WERI-Rb-1 (cell line): ENCODE results near the gene PCNX1.

Experiments
- DNase-seq: peaks from one replicate; pipeline ENCODE4 v3.0.0-alpha.2; 2020
- H3K27ac ChIP-seq: fragments of 250-450 bp; sonication (Bioruptor Pico); 2 replicates; pipeline ENCODE4 v1.5.1; 2020; ENCODE audit warnings: mild to moderate bottlenecking, moderate library complexity
- H3K27me3 ChIP-seq: fragments of 250-450 bp; sonication (Bioruptor Pico); 2 replicates; pipeline ENCODE4 v1.5.1; 2021; ENCODE audit warnings: mild to moderate bottlenecking, low read depth, moderate library complexity; ENCODE audit not compliant: insufficient read depth, severe bottlenecking
- H3K36me3 ChIP-seq: fragments of 250-450 bp; sonication (Bioruptor Pico); 2 replicates; pipeline ENCODE4 v1.5.1; 2020; ENCODE audit warnings: mild to moderate bottlenecking, moderate library complexity
- H3K4me3 ChIP-seq: 2 replicates; pipeline ENCODE4 v1.5.1; 2011; ENCODE audit warnings: low read depth, mild to moderate bottlenecking, control low read depth, low read length
- H3K9me3 ChIP-seq: fragments of 250-450 bp; sonication (Bioruptor Pico); 2 replicates; pipeline ENCODE4 v1.5.1; 2021; ENCODE audit warnings: mild to moderate bottlenecking, moderate library complexity; ENCODE audit not compliant: severe bottlenecking
- TF ChIP-seq, protein P1 (sequence below): IDR thresholded peaks from 2 replicates; pipeline ENCODE4 v1.5.1; 2011; ENCODE audit warnings: low read depth, mild to moderate bottlenecking, control low read depth, inconsistent platforms, low read length

PCNX1 gene

DNA sequence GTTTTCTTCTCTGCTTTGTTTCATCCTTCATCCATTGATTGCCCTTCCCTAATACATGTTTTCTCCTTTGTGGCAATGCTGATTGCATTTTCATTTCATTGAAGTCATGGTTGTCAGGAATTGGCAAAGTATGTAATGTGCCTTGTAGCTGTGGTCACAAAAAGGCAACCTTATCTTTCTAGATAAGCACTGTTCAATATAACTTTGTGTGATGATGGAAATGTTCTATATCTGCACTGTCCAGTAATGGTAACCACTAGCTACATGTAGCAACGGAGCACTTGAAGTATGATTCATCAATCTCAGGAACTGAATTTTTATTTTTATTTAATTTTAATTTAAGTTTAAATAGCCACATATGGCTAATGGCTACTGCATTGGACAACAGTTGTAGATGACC, 79.8 kb downstream of the PCNX1 start:
- H3K4me3 ChIP-seq = no peak overlapping the region
- H3K36me3 ChIP-seq = no peaks in the 10 kb centered on the region
- no peak overlapping the region for H3K27ac ChIP-seq
- no peaks in the 10 kb centered on the region for H3K27me3 ChIP-seq
- TF ChIP-seq, protein P1, sequence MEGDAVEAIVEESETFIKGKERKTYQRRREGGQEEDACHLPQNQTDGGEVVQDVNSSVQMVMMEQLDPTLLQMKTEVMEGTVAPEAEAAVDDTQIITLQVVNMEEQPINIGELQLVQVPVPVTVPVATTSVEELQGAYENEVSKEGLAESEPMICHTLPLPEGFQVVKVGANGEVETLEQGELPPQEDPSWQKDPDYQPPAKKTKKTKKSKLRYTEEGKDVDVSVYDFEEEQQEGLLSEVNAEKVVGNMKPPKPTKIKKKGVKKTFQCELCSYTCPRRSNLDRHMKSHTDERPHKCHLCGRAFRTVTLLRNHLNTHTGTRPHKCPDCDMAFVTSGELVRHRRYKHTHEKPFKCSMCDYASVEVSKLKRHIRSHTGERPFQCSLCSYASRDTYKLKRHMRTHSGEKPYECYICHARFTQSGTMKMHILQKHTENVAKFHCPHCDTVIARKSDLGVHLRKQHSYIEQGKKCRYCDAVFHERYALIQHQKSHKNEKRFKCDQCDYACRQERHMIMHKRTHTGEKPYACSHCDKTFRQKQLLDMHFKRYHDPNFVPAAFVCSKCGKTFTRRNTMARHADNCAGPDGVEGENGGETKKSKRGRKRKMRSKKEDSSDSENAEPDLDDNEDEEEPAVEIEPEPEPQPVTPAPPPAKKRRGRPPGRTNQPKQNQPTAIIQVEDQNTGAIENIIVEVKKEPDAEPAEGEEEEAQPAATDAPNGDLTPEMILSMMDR = no peak
- no peaks in the 10 kb centered on the region for H3K9me3 ChIP-seq
- DNase-seq = no peak

DNA sequence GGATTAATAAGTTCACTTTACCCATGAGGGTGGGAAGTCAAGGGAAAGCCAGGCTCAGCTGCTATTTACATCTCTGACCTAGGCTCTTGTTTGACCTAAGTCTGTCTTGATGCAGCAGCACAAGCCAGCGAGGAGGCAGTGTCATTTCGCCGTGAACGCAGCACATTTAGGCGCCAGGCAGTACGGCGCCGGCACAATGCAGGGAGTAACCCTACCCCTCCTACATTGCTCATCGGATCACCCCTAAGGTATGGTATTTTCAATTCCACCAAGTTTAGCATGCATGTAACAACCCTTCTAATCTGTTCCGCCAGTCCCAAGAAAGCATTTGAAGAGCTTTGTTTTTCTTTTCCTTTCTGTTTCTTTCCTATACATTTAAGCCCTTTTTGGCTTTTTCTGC, 81.2 kb downstream of the PCNX1 start:
- H3K27ac ChIP-seq = no peak overlapping the region
- no peaks in the 10 kb centered on the region for H3K36me3 ChIP-seq
- TF ChIP-seq, protein P1 = no peak
- H3K4me3 ChIP-seq = no peak overlapping the region
- H3K27me3 ChIP-seq = no peaks in the 10 kb centered on the region
- DNase-seq = no peak
- H3K9me3 ChIP-seq = no peaks in the 10 kb centered on the region

DNA sequence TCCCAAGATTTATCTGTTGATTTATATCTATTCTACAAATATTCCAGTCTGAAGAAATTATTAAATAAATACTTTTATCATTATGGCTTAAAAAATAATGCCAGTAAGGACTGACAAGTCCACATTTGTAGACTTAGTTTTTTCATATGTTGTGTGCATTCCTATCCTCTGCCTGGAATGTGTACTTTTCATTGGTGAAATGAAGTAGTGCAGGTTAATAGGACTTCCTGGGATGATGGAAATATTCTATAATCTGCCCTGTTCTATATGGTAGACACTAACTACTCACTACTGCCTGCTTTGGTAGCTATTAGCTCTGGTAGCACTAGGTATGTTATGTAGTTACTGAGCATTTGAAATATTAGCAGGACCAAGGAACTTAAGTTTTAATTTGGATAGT, 86.7 kb downstream of the PCNX1 start:
- no peaks in the 10 kb centered on the region for H3K9me3 ChIP-seq
- no peak for DNase-seq
- no peaks in the 10 kb centered on the region; the same call in 1 of the 2 replicates for H3K36me3 ChIP-seq
- no peaks in the 10 kb centered on the region for H3K27me3 ChIP-seq
- H3K27ac ChIP-seq = no peak overlapping the region
- H3K4me3 ChIP-seq = no peak overlapping the region
- TF ChIP-seq, protein P1 = no peak

DNA sequence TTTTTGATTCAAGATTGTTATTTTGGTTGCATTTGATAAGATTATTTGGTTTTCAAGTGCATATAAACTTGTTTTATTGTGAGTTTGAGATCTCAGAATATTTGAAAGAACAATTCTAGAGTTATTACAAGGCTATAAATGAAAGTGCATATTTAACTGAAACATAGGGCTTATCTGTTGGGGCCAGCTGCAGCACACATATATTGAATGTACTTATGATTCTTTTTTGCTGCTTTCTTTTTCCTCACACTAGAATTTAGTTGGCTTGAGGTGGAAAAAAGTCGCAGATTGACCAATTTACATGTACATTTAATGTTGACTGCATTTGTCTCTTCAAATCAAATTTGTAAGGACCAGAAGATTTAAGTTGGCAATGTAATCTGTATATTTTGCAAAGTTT, 88.0 kb downstream of the PCNX1 start:
- TF ChIP-seq, protein P1 = no peak

DNA sequence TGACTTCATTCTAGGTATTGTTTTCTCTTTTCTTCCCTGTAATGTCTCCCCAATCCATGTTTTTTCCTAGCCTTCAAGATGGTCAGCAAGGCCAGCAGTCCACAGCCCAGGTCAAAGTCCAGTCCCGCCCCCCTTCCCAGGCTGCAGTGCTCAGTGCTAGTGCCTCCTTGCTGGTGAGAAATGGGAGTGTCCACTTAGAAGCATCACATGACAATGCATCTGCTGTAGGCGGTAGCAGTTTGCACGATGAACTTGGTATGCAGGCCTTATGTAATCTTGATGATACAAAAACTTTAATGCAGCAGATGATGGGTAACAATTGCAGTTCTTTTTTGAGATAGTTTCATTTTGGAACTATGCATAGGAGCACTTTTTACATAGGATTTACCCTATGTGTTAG, 88.4 kb downstream of the PCNX1 start:
- H3K27me3 ChIP-seq = no peaks in the 10 kb centered on the region
- H3K36me3 ChIP-seq = no peaks in the 10 kb centered on the region; the same call in 1 of the 2 replicates
- TF ChIP-seq, protein P1 = no peak
- no peak for DNase-seq
- no peak overlapping the region for H3K4me3 ChIP-seq
- no peak overlapping the region for H3K27ac ChIP-seq
- no peaks in the 10 kb centered on the region for H3K9me3 ChIP-seq

More for the DNA sequence above, 88.0 kb downstream of the PCNX1 start:
- H3K36me3 ChIP-seq = no peaks in the 10 kb centered on the region; the same call in 1 of the 2 replicates
- no peak for DNase-seq
- H3K27me3 ChIP-seq = no peaks in the 10 kb centered on the region
- no peaks in the 10 kb centered on the region for H3K9me3 ChIP-seq
- H3K4me3 ChIP-seq = no peak overlapping the region
- no peak overlapping the region for H3K27ac ChIP-seq

DNA sequence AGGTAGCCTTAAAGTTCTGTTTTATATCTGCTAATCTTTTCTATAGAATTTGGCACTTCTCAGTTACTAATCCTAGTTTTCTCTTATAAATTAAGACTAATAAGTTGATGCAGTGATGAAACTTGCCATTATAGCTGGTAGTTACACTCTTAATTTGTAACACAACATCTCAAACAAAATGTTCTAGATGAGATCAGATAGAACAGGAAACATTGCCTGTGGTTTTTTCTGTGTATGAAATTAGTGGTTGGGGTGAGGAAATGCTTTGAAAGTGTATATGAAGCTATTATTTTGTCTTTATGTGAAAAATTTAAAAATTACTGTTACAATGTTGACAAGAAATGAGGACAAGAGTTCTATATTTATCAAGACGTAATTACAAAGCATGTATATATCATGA, 91.9 kb downstream of the PCNX1 start:
- TF ChIP-seq, protein P1 = no peak
- H3K27me3 ChIP-seq = no peaks in the 10 kb centered on the region

More for the DNA sequence above, 91.9 kb downstream of the PCNX1 start:
- Histone ChIP-seq H3K9me3 (no peaks in the 10 kb centered on the region), H3K4me3 (no peak overlapping the region), H3K27ac (no peak overlapping the region), H3K36me3 (no peaks in the 10 kb centered on the region; the same call in none of the 2 replicates)
- DNase-seq = no peak
